CD4-positive, alpha-beta T cell treated with Interferon alpha-2 for 1 hour (primary cell): Measurements from ENCODE around the gene ANAPC10.

ENCODE experiments used
- DNase-seq, 2 donors: peaks; one replicate each; pipeline ENCODE4 v3.0.0-alpha.2; 2020 to 2022

The ANAPC10 gene

DNA sequence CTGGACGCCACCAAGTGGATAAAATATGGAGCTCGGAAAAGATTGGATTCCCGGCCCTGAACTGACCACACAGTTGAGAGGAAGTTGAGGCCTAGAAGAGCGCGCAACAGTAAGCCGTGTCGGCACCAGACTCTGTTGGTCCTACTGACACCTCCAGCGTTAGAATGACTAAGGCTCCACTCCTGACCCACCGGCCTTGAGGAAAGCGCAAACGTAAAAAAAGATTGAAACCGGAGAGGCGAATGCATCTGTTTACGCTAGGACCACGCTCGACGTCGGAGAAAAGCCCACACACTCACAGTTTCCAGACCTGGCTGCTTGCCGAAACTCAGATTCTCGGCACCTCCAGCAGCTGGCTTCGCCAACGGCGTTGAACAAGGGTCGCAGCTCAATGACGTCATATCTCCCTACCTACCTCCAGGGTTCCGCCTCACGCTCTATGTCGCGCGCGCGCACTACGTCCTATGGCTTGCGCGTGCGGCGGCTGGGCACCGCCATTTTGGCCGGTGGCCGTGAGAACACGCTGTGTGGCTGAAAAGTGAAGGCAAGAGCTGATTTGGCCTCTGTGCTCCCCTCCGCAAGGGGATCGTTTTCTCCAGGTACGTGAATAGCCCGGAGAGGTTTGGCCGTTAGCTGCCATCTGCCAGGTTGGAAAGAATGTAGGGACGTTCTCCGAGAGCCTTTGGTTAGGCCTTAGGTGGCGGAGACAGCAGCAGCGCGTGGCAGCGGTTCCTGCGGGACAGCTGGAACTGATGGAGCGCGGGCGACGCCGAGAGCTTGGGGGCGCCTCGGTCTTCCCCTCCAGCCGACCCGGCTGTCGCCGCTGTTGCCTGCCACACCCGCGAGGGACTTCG, at the start of gene ANAPC10, which contains the start of gene ABCE1:
Gene ANAPC10, minus strand, starts transcription at position 376 of the 854 bp plus-strand sequence. CDS start 2,097 bp downstream, outside the sequence.
Gene ABCE1, plus strand, starts transcription at position 491 of the 854 bp plus-strand sequence. CDS start 6,102 bp downstream, outside the sequence.
- DNase-seq = peak; percentile 95

DNA sequence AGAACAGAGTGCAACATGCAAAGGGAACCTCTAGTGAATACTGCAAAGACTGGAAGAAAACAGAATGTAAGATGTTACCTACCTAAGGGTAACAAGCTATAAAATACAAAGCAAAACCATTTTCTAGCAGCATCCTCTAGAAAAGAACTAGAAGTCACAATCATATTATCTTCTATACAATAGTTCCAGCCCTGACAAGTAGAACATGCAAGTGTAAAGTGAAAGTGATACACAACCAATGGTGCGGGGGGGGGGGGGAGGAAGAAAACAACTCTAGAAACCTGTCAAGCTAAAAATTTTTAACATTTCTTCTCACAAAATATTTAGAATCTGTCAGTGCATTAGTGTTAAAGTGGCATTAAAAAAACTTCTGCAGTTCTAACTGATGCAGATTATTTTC, 38.2 kb upstream of the ANAPC10 start:
- peak in 1 of 2 donors; percentile 11 for DNase-seq

- DNase-seq = no peak
These were observed 34.6 kb upstream of the ANAPC10 start for GRCh38 chr4:145132511-145133098.

DNA sequence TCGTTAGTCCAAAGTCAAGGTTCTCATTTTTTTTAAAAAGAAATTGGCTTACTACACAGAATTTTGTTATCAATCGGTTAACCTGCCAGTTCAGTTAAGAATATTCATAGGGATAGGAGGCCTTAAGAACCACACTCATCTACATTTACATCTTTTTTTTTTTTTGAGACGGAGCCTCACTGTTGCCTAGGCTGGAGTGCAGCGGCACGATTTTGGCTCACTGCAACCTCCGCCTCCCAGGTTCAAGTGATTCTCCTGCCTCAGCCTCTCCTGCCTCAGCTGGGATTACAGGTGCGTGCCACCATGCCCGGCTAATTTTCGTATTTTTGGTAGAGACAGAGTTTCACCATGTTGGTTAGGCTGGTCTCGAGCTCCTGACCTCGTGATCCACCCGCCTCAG, 33.9 kb upstream of the ANAPC10 start:
- DNase-seq = no peak

- no peak for DNase-seq
These were observed 32.9 kb upstream of the ANAPC10 start for GRCh38 chr4:145130788-145131399.

DNA sequence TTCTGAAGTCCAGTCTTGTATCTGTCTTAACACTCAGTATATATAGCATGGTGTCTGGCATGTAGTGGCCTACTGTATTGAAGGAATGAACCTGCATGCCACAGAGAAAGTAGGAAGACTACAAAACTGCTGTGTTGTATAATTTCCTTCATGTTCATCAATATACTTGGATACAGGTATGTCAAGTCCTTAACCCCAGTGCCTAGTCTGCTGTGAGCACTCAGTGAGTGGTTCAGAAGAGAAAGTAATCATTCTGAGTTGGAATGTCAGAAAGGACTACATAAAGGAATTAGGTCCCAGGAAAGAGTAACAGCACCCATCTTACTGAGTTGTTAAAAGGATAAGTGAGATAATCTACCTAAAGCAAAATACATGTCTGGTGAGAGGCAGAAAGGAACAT, 32.1 kb upstream of the ANAPC10 start:
- no peak for DNase-seq

- no peak for DNase-seq
These were observed 27.4 kb upstream of the ANAPC10 start for GRCh38 chr4:145125396-145125795.

DNA sequence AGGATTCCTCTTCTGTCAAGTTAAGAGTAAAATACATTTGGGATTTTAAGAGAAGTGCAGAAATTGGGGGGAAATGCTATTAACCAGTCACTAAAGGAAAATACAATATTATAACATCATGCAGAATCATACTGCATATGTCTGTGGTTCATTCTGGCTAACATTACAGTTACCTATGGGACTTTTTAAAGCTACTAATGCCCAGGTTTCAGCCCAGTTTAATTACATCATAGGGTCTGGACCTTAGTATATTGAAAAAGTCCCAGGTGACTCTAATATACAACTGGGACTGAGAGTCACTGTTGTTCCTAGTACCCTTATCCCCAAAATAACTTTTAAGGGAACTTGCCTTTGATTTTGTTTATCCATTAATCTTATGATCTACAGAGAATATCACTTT, 10.1 kb upstream of the ANAPC10 start:
- no peak for DNase-seq

- no peak for DNase-seq
These were observed 9.1 kb upstream of the ANAPC10 start for GRCh38 chr4:145107126-145107525.

GRCh38 chr4:145103496-145103895, 5.5 kb upstream of the ANAPC10 start:
- DNase-seq = no peak

- DNase-seq = no peak
These were observed 4.6 kb upstream of the ANAPC10 start for GRCh38 chr4:145102619-145103018.

- no peak for DNase-seq
These were observed 3.1 kb upstream of the ANAPC10 start for GRCh38 chr4:145101091-145101490.

DNA sequence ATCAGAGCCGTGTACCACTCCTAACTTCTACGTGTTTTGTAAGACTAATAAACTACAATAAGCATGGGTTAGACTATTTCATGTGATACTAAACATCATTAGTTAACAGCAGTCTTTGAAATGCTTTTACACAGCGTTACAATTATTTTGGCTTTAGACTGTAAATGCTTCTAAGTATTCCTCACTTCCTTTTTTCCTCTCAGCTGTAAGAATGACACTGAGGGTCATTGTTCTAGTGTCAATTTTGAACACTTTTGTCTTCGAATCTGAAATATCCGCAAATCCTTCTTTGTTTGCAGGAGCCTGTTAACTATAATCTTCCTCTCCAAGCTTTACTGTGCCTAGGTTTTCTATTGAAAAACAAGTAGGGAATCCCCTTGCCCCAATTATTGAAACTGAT, 1.7 kb upstream of the ANAPC10 start:
- no peak for DNase-seq

DNA sequence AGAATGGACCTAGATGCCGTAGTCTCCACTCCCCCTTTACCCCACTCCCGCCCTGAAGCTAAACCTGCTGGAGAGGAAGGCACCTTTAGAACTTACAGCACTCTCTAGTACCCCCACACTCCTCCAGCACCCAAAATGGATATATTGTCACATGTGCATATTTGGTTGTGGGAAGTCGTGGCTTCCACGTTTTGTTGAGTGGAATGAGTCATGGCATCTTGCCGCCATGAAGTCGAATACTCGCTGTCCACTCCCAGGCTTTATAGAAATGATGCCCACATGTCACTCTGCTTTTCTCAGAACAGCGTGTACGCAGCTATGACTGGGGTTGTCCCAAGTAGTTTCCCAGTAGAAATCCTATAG, 660 bp upstream of the ANAPC10 start:
- peak; percentile 45 to 61 for DNase-seq

- DNase-seq = peak in 1 of 2 donors; percentile 16
These were observed 620 bp downstream of the ANAPC10 start for GRCh38 chr4:145097331-145097820.

DNA sequence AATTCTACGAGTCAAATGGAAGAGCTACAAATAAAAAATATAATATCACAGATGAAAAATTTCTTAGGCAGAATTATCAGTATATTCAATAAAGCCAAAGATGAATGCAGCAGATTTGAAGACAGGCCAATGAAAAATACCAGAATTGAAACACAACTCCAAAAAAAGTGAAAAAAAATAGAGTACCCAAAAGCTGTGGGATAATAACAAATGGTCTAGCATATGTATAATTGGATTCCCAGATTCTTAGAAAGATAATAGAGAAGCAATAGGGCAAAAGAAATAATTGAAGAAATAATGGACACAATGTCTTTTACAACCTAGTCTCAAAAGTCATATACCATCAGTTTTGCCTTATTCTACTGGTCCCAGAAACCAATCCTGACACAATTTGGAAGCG, 4.4 kb downstream of the ANAPC10 start:
- DNase-seq = no peak

GRCh38 chr4:145090380-145090779, 7.6 kb downstream of the ANAPC10 start:
- no peak for DNase-seq

GRCh38 chr4:145083891-145084605, 13.9 kb downstream of the ANAPC10 start:
- no peak for DNase-seq

DNA sequence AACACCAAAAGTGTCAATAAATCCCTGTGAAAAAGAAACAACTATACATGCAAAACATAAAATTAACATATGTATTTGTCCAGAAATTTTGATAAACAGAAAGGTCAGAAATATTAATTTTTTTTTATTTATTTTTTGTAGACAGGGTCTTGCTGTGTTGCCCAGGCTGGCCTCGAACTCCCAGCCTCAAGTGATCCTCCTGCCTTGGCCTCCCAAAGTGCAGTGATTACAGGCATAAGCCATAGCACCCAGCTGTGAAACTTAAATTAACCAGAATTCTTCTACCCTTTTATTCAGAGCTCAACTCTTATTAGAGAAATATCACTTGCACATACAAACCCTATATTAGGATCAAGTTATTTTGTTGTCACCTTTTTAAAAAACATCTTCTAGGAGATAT, 16.2 kb downstream of the ANAPC10 start:
- DNase-seq = no peak

GRCh38 chr4:145076469-145076855, 21.5 kb downstream of the ANAPC10 start:
- DNase-seq = no peak

- DNase-seq = no peak
These were observed 22.1 kb downstream of the ANAPC10 start for GRCh38 chr4:145075742-145076468.

DNA sequence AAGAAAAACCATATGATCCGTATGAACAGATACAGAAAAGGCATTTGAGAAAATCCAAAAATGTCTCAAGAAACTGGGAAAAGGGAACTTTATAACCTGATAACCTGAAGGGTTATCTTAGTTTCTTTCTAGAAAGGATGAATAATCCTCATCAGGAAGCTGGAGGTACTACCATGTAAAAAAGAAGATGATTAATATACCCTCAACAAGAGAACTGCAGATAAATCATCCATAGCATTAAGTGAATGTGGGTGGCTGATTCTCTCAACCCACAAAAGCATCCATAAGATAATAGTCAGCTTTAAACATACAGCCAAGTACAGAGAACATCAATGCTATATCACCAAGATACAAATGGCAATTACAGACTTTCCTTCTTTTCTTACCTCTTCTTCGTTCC, 26.4 kb downstream of the ANAPC10 start:
- DNase-seq = no peak
